SH-SY5Y (cell line): ENCODE measurements around the gene UNC5C.
A peak's percentile ranks its signal among the peaks of the same experiment; 100 is the strongest.

ENCODE experiments used
- GATA2 ChIP-seq: IDR thresholded peaks from 2 replicates; pipeline ENCODE4 v1.6.1; 2011; ENCODE audit warnings: mild to moderate bottlenecking, low read depth, low read length
- GATA3 ChIP-seq: IDR thresholded peaks from 2 replicates; pipeline ENCODE4 v1.6.1; 2011; ENCODE audit warnings: low read depth, mild to moderate bottlenecking, low read length, moderate library complexity

Gene UNC5C

GRCh38 chr4:95348418-95348817 is 200.4 kb downstream of the UNC5C start:
- TF ChIP-seq GATA2 (no peak), GATA3 (no peak)

- TF ChIP-seq GATA3 (no peak), GATA2 (no peak)
Observed at GRCh38 chr4:95343235-95343634, 205.5 kb downstream of the UNC5C start.

GRCh38 chr4:95340191-95340590 is 208.6 kb downstream of the UNC5C start:
- TF ChIP-seq GATA2 (no peak), GATA3 (no peak)

- no peak for TF ChIP-seq GATA2
- TF ChIP-seq GATA3 = no peak
Observed at GRCh38 chr4:95325665-95326064, 223.1 kb downstream of the UNC5C start.

GRCh38 chr4:95319169-95319568 is 229.6 kb downstream of the UNC5C start:
- TF ChIP-seq GATA3 = no peak; the same call in 1 of the 2 replicates
- peak; percentile 75 for TF ChIP-seq GATA2

- TF ChIP-seq GATA2 = no peak
- TF ChIP-seq GATA3 = no peak
Observed at GRCh38 chr4:95318483-95318882, 230.3 kb downstream of the UNC5C start.

- TF ChIP-seq GATA2 = 0 out of 2 replicates have a peak, but pooled peaks have one; percentile 53
- peak; percentile 73 for TF ChIP-seq GATA3
Observed at GRCh38 chr4:95318044-95318443, 230.7 kb downstream of the UNC5C start.

- peak; percentile 61; the same call in 1 of the 2 replicates for TF ChIP-seq GATA2
- no peak for TF ChIP-seq GATA3
Observed at GRCh38 chr4:95317085-95317793, 231.5 kb downstream of the UNC5C start.

- TF ChIP-seq GATA2 (no peak), GATA3 (no peak)
Observed at GRCh38 chr4:95314573-95314972, 234.2 kb downstream of the UNC5C start.

- TF ChIP-seq GATA3 = no peak
- TF ChIP-seq GATA2 = no peak
Observed at GRCh38 chr4:95304898-95305297, 243.9 kb downstream of the UNC5C start.

- TF ChIP-seq GATA3 = no peak
- no peak for TF ChIP-seq GATA2
Observed at GRCh38 chr4:95300304-95300703, 248.5 kb downstream of the UNC5C start.

GRCh38 chr4:95296052-95296451 is 252.7 kb downstream of the UNC5C start:
- TF ChIP-seq GATA2 (no peak), GATA3 (no peak)

GRCh38 chr4:95295157-95295556 is 253.6 kb downstream of the UNC5C start:
- no peak for TF ChIP-seq GATA2
- TF ChIP-seq GATA3 = no peak

GRCh38 chr4:95294321-95294720 is 254.5 kb downstream of the UNC5C start:
- no peak for TF ChIP-seq GATA2

- TF ChIP-seq GATA2 (no peak), GATA3 (no peak)
Observed at GRCh38 chr4:95293014-95293413, 255.8 kb downstream of the UNC5C start.

GRCh38 chr4:95290702-95291101 is 258.1 kb downstream of the UNC5C start:
- TF ChIP-seq GATA3 (no peak), GATA2 (no peak)
